ENCODE measurements around the gene MANBA. TPM values are rescaled to one million over a fixed set of nuclear protein-coding genes. Genes with fewer than 3 reads are reported as not detected.

The MANBA gene
- total RNA-seq, 4 donors from 2014 or later = 10.4 to 21.7 (median 15.1) TPM

- 90 to 94% methylated on average over 3 of the region's 3 CpGs for WGBS, 2 donors
- intact Hi-C loops (cut with DNase I) = no loop called here
- no peak for DNase-seq
- no peak overlapping the region for H3K4me3 ChIP-seq
- H3K27ac ChIP-seq = no peak overlapping the region
- H3K9me3 ChIP-seq = peaks cover 0 to 3% (median 2%) of the 10 kb centered on the region in 3 donors
- peaks cover 0 to 96% (median 0%) of the 10 kb centered on the region in 3 donors for H3K36me3 ChIP-seq
- H3K4me1 ChIP-seq = no peaks in the 10 kb centered on the region
- TF ChIP-seq CTCF (IDR thresholded peaks at IDR 0.05) = no peak
- TF ChIP-seq POLR2A (IDR thresholded peaks at IDR 0.05) = no peak
- H3K27me3 ChIP-seq = no peaks in the 10 kb centered on the region
Observed at GRCh38 chr4:102589743-102590142, 171.0 kb downstream of the MANBA start.

- 73 to 83% methylated on average over 4 of the region's 4 CpGs for WGBS, 2 donors
- H3K9me3 ChIP-seq = peaks cover 0 to 3% (median 2%) of the 10 kb centered on the region in 3 donors
- H3K36me3 ChIP-seq = peaks cover 0 to 99% (median 7%) of the 10 kb centered on the region in 3 donors
- H3K4me1 ChIP-seq = no peaks in the 10 kb centered on the region
- H3K4me3 ChIP-seq = no peak overlapping the region
- no peaks in the 10 kb centered on the region for H3K27me3 ChIP-seq
- DNase-seq = no peak
- no peak overlapping the region for H3K27ac ChIP-seq
- no peak for TF ChIP-seq CTCF (IDR thresholded peaks at IDR 0.05)
- no peak for TF ChIP-seq POLR2A (IDR thresholded peaks at IDR 0.05)
- intact Hi-C loops (cut with DNase I) = no loop called here
Observed at GRCh38 chr4:102586644-102587021, 174.1 kb downstream of the MANBA start.

GRCh38 chr4:102586002-102586643, 174.6 kb downstream of the MANBA start:
- DNase-seq = no peak
- intact Hi-C loops (cut with DNase I) = no loop called here
- H3K36me3 ChIP-seq = peaks cover 0 to 99% (median 7%) of the 10 kb centered on the region in 3 donors

GRCh38 chr4:102585329-102585728, 175.4 kb downstream of the MANBA start:
- intact Hi-C loops (cut with DNase I) = no loop called here
- peaks cover 0 to 99% (median 7%) of the 10 kb centered on the region in 3 donors for H3K36me3 ChIP-seq

More at GRCh38 chr4:102586002-102586643, 174.6 kb downstream of the MANBA start:
- no peak overlapping the region for H3K4me3 ChIP-seq
- H3K27me3 ChIP-seq = no peaks in the 10 kb centered on the region
- H3K27ac ChIP-seq = no peak overlapping the region
- no peaks in the 10 kb centered on the region for H3K4me1 ChIP-seq
- TF ChIP-seq CTCF (IDR thresholded peaks at IDR 0.05) (no peak), POLR2A (IDR thresholded peaks at IDR 0.05) (no peak)
- H3K9me3 ChIP-seq = peaks cover 0 to 3% (median 0%) of the 10 kb centered on the region in 3 donors
- WGBS, 2 donors = 82 to 87% methylated on average over 4 of the region's 4 CpGs

More at GRCh38 chr4:102585329-102585728, 175.4 kb downstream of the MANBA start:
- no peak for DNase-seq
- H3K4me3 ChIP-seq = no peak overlapping the region
- no peak for TF ChIP-seq CTCF (IDR thresholded peaks at IDR 0.05)
- TF ChIP-seq POLR2A (IDR thresholded peaks at IDR 0.05) = no peak
- H3K9me3 ChIP-seq = no peaks in the 10 kb centered on the region
- H3K27ac ChIP-seq = no peak overlapping the region
- WGBS, 2 donors = 38 to 39% methylated on average over 2 of the region's 2 CpGs
- H3K27me3 ChIP-seq = no peaks in the 10 kb centered on the region
- no peaks in the 10 kb centered on the region for H3K4me1 ChIP-seq

Measured in esophagus squamous epithelium (tissue), 5 donors.